Fibroblast of lung (primary cell): ENCODE results near the gene CHST8.

Source experiments
- EZH2 ChIP-seq: IDR thresholded peaks from 2 replicates; pipeline ENCODE4 v1.5.1; 2012; ENCODE audit warnings: low read length, control low read depth, mild to moderate bottlenecking; ENCODE audit errors: missing control alignments
- TF ChIP-seq, protein P1 (sequence below), 2 donors: IDR thresholded peaks in 1 of 2; conservative IDR thresholded peaks in 1 of 2; 1 replicate in 1 of 2; 2 replicates in 1 of 2; pipeline ENCODE4 v1.5.1; 2011 to 2012; ENCODE audit warnings: low read length in 2 of 2, control low read depth in 1 of 2, inconsistent platforms in 1 of 2, low read depth in 1 of 2, mild to moderate bottlenecking in 1 of 2

DNA sequence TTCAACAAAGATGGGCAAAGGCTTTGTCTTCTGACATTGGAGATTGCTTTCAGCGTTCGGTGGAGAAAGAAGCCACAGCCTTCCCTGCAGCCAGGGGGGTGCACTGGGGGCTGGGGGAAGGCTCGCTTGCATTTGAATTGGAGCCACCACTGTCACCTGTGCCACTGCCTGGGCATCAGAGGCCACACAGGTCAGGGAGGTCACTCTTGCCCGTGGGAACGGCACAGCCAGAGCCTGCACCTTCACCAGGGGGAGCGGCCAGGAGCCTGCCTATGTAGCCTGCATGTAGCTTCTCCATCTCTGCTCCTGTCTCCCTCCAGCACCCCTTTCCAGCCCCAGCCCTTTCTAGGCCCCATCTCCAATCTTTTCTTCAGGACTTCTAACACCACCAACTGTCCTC is 131.2 kb downstream of the CHST8 start:
- TF ChIP-seq, protein P1, sequence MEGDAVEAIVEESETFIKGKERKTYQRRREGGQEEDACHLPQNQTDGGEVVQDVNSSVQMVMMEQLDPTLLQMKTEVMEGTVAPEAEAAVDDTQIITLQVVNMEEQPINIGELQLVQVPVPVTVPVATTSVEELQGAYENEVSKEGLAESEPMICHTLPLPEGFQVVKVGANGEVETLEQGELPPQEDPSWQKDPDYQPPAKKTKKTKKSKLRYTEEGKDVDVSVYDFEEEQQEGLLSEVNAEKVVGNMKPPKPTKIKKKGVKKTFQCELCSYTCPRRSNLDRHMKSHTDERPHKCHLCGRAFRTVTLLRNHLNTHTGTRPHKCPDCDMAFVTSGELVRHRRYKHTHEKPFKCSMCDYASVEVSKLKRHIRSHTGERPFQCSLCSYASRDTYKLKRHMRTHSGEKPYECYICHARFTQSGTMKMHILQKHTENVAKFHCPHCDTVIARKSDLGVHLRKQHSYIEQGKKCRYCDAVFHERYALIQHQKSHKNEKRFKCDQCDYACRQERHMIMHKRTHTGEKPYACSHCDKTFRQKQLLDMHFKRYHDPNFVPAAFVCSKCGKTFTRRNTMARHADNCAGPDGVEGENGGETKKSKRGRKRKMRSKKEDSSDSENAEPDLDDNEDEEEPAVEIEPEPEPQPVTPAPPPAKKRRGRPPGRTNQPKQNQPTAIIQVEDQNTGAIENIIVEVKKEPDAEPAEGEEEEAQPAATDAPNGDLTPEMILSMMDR (conservative IDR thresholded peaks at IDR 0.05 in 1 of 2, IDR thresholded peaks at IDR 0.05 in 1 of 2; ENCODE audit: low read depth in 1 of 2, low read length in 2 of 2): no peak
- no peak for TF ChIP-seq EZH2
